GM18502 (cell line): ENCODE measurements around the gene VANGL1.
A peak's percentile ranks its signal among the peaks of the same experiment; 100 is the strongest.

ENCODE experiments used
- ATAC-seq: cut with Tn5 transposase; IDR thresholded peaks from one replicate; pipeline ENCODE4 v1.9.1; 2021; ENCODE audit warnings: mild to moderate bottlenecking; ENCODE audit not compliant: unreplicated experiment, poor library complexity

Gene VANGL1

GRCh38 chr1:115692224-115692623 is 50.5 kb downstream of the VANGL1 start:
- no peak for ATAC-seq

- no peak for ATAC-seq
Observed at GRCh38 chr1:115694805-115695204, 53.0 kb downstream of the VANGL1 start.

- ATAC-seq, result no peak
Observed at GRCh38 chr1:115697619-115698018, 55.8 kb downstream of the VANGL1 start.

- no peak for ATAC-seq
Observed at GRCh38 chr1:115701090-115701489, 59.3 kb downstream of the VANGL1 start.

GRCh38 chr1:115702959-115703358 is 61.2 kb downstream of the VANGL1 start:
- no peak for ATAC-seq

GRCh38 chr1:115705085-115705951 is 63.5 kb downstream of the VANGL1 start:
- no peak for ATAC-seq

GRCh38 chr1:115705963-115706362 is 64.2 kb downstream of the VANGL1 start:
- no peak for ATAC-seq

- peak; percentile 54 for ATAC-seq
Observed at GRCh38 chr1:115706587-115707425, 65.0 kb downstream of the VANGL1 start.

GRCh38 chr1:115710859-115711624 is 69.3 kb downstream of the VANGL1 start:
- no peak for ATAC-seq

- no peak for ATAC-seq
Observed at GRCh38 chr1:115712911-115713609, 71.3 kb downstream of the VANGL1 start.

- ATAC-seq, result no peak
Observed at GRCh38 chr1:115713906-115714305, 72.1 kb downstream of the VANGL1 start.

- no peak for ATAC-seq
Observed at GRCh38 chr1:115714572-115715141, 72.9 kb downstream of the VANGL1 start.

GRCh38 chr1:115717541-115717940 is 75.8 kb downstream of the VANGL1 start:
- ATAC-seq, result no peak

GRCh38 chr1:115718011-115718754 is 76.4 kb downstream of the VANGL1 start:
- no peak for ATAC-seq

GRCh38 chr1:115719285-115719684 is 77.5 kb downstream of the VANGL1 start:
- ATAC-seq, result no peak

GRCh38 chr1:115722221-115722620 is 80.5 kb downstream of the VANGL1 start:
- no peak for ATAC-seq

- ATAC-seq, result no peak
Observed at GRCh38 chr1:115723756-115724155, 82.0 kb downstream of the VANGL1 start.

GRCh38 chr1:115725600-115725999 is 83.8 kb downstream of the VANGL1 start:
- no peak for ATAC-seq

GRCh38 chr1:115726161-115726560 is 84.4 kb downstream of the VANGL1 start:
- ATAC-seq, result no peak
